Neural progenitor cell (in vitro differentiated cells): ENCODE data around the gene LGMN.

Experiments used
- EZH2phosphoT487 ChIP-seq: fragments of 200-600 bp; sonication (generic); IDR thresholded peaks from 2 replicates; pipeline ENCODE4 v1.6.1; 2017; ENCODE audit warnings: antibody characterized with exemption
- TF ChIP-seq, protein P1 (sequence below): fragments of 200-600 bp; sonication (generic); IDR thresholded peaks from 2 replicates; pipeline ENCODE4 v1.5.1; 2017; ENCODE audit warnings: antibody characterized with exemption, mild to moderate bottlenecking

DNA sequence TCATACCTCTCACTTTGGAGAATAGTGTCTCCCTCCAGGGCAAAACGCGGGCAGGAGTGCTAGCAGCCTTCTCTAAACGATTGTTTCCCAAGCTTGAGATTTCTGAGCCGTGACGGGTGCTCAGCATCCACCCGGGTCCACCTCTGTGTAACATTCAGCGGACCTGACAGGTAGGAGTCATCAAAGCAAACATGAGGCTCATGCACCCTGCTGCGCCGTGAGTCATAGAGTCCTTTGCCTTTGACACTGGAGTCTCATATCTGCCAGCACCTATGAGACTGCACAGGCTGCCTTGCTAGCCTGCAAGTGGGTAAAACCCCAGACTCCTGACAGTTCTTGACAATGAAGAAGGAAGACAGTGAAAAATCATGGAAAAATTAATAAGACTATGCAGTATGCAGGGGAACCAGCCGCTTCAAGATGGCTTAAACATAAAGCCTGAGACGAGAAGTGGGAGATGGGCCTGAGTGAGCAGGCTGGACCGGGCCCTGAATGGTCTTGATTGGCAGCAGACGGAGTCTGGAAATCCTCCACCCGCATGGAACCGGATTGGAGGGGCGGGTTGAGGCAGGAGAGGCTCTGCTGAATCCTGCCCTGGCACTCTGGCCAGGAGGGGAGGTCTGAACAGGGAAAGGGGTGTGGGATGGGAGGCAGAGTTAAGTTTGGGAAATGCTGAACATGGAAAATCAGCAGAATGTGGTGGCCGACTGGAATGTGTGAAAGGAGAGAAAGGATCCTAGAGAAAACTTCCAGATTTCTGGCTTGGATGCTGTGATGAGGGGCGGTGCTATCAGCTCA, 54.2 kb downstream of the LGMN start:
- TF ChIP-seq, protein P1, sequence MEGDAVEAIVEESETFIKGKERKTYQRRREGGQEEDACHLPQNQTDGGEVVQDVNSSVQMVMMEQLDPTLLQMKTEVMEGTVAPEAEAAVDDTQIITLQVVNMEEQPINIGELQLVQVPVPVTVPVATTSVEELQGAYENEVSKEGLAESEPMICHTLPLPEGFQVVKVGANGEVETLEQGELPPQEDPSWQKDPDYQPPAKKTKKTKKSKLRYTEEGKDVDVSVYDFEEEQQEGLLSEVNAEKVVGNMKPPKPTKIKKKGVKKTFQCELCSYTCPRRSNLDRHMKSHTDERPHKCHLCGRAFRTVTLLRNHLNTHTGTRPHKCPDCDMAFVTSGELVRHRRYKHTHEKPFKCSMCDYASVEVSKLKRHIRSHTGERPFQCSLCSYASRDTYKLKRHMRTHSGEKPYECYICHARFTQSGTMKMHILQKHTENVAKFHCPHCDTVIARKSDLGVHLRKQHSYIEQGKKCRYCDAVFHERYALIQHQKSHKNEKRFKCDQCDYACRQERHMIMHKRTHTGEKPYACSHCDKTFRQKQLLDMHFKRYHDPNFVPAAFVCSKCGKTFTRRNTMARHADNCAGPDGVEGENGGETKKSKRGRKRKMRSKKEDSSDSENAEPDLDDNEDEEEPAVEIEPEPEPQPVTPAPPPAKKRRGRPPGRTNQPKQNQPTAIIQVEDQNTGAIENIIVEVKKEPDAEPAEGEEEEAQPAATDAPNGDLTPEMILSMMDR, result no peak
- TF ChIP-seq EZH2phosphoT487, result no peak
